H1 (cell line): ENCODE measurements around the gene APC2. TPM values are rescaled to one million over a fixed set of nuclear protein-coding genes. Genes with fewer than 3 reads are reported as not detected.

Source experiments
- ATF3 ChIP-seq: IDR thresholded peaks from 2 replicates; pipeline ENCODE4 v1.6.1; 2011; ENCODE audit warnings: low read depth, mild to moderate bottlenecking, low read length; ENCODE audit not compliant: insufficient read depth
- CHD7 ChIP-seq: fragments of 300-600 bp; sonication (generic); IDR thresholded peaks from 2 replicates; pipeline ENCODE4 v1.7.1; 2012; ENCODE audit warnings: low read length, moderate library complexity, mild to moderate bottlenecking, inconsistent platforms; ENCODE audit not compliant: insufficient replicate concordance
- CREB1 ChIP-seq: IDR thresholded peaks from 2 replicates; pipeline ENCODE4 v1.6.1; 2012; ENCODE audit warnings: inconsistent platforms
- GTF2F1 ChIP-seq: IDR thresholded peaks from 2 replicates; pipeline ENCODE4 v1.6.1; 2012; ENCODE audit warnings: low read depth, low read length, improper control_type of control experiment, borderline replicate concordance
- JUN ChIP-seq: IDR thresholded peaks from 2 replicates; pipeline ENCODE4 v1.6.1; 2011; ENCODE audit warnings: low read depth, mild to moderate bottlenecking, improper control_type of control experiment, low read length
- NANOG ChIP-seq: IDR thresholded peaks from 2 replicates; pipeline ENCODE4 v1.6.1; 2011; ENCODE audit warnings: low read length, low read depth, mild to moderate bottlenecking, inconsistent platforms; ENCODE audit not compliant: insufficient read depth, poor library complexity, severe bottlenecking
- RBBP5 ChIP-seq: IDR thresholded peaks from 2 replicates; pipeline ENCODE4 v1.7.1; 2012; ENCODE audit warnings: low read depth, mild to moderate bottlenecking, inconsistent platforms, low read length, moderate library complexity, borderline replicate concordance
- SP1 ChIP-seq: IDR thresholded peaks from 2 replicates; pipeline ENCODE4 v1.6.1; 2011; ENCODE audit warnings: low read depth, low read length
- SUZ12 ChIP-seq: fragments of 200-600 bp; sonication (generic); IDR thresholded peaks from 2 replicates; pipeline ENCODE4 v1.6.1; 2012; ENCODE audit warnings: mild to moderate bottlenecking, inconsistent platforms, low read length, moderate library complexity, mixed read lengths
- TBP ChIP-seq: IDR thresholded peaks from 2 replicates; pipeline ENCODE4 v1.6.1; 2011; ENCODE audit warnings: low read depth, low read length, improper control_type of control experiment
- polyA plus RNA-seq, 7 experiments: library from polyadenylated mRNA; depleted of rRNA in 3 of 7; stranded (reverse) in 5 of 7; unstranded in 2 of 7; fragments of >200 nt in 5 of 7; fragments of 200-250 nt in 2 of 7; gene quantifications; 1 replicate in 5 of 7; 2 replicates in 1 of 7; 4 replicates in 1 of 7; pipeline versions ENCODE4 v1.2.1 to v1.2.3, GENCODE V29; 2011 to 2013; ENCODE audit warnings: missing spikeins in 2 of 7, mixed read lengths in 2 of 7
- total RNA-seq: library from RNA; stranded (reverse); fragmentation: NEBNext Ultra II Directional; extraction: Animal tissue kit (Norgen Biotek cat#: 25700); gene quantifications from 2 replicates; pipeline ENCODE4 v1.2.1, GENCODE V29; 2021

APC2 gene
- total and polyA plus RNA-seq, 2 of the 8 experiments (the other 6 are each of a cell fraction or from before 2014, with no cell fraction given) = 1.3 to 4.1 TPM

- TF ChIP-seq CHD7 (no peak), JUN (no peak), SP1 (no peak), TBP (no peak), CREB1 (no peak), RBBP5 (no peak), SUZ12 (no peak), GTF2F1 (no peak), ATF3 (no peak), NANOG (no peak)
Observed at GRCh38 chr19:1482361-1483130, 32.6 kb downstream of the APC2 start (continued).
